ENCODE measurements around the gene HBEGF. TPM values are rescaled to one million over a fixed set of nuclear protein-coding genes. Genes with fewer than 3 reads are reported as not detected.
A peak's percentile ranks its signal among the peaks of the same experiment; 100 is the strongest.

HBEGF gene
- total RNA-seq, 1 donor from 2014 or later: 22.6 TPM

GRCh38 chr5:140296289-140296688, 50.1 kb downstream of the HBEGF start:
- peaks cover 35% of the 10 kb centered on the region for H3K4me1 Mint-ChIP-seq (ENCODE audit: unreplicated experiment)

GRCh38 chr5:140295414-140295813, 51.0 kb downstream of the HBEGF start:
- Mint-ChIP-seq H3K4me1 (ENCODE audit: unreplicated experiment) (peaks cover 32% of the 10 kb centered on the region), H3K27me3 (ENCODE audit: unreplicated experiment) (peaks cover 5% of the 10 kb centered on the region), H3K27ac (ENCODE audit: unreplicated experiment) (no peak overlapping the region), H3K36me3 (ENCODE audit: low read depth, unreplicated experiment) (no peaks in the 10 kb centered on the region), H3K9me3 (ENCODE audit: unreplicated experiment) (no peaks in the 10 kb centered on the region), H3K4me3 (ENCODE audit: unreplicated experiment) (no peak overlapping the region)
- TF ChIP-seq CTCF (IDR thresholded peaks at IDR 0.05; ENCODE audit: unreplicated experiment): no peak
- no peak for DNase-seq (ENCODE audit: low spot score)

More at GRCh38 chr5:140296289-140296688, 50.1 kb downstream of the HBEGF start:
- no peak for TF ChIP-seq CTCF (IDR thresholded peaks at IDR 0.05; ENCODE audit: unreplicated experiment)
- no peaks in the 10 kb centered on the region for H3K9me3 Mint-ChIP-seq (ENCODE audit: unreplicated experiment)
- DNase-seq (ENCODE audit: low spot score): no peak
- no peak overlapping the region for H3K4me3 Mint-ChIP-seq (ENCODE audit: unreplicated experiment)
- peaks cover 5% of the 10 kb centered on the region for H3K27me3 Mint-ChIP-seq (ENCODE audit: unreplicated experiment)
- H3K27ac Mint-ChIP-seq (ENCODE audit: unreplicated experiment): no peak overlapping the region
- H3K36me3 Mint-ChIP-seq (ENCODE audit: low read depth, unreplicated experiment): no peaks in the 10 kb centered on the region

- no peak for TF ChIP-seq CTCF (IDR thresholded peaks at IDR 0.05; ENCODE audit: unreplicated experiment)
- peaks cover 31% of the 10 kb centered on the region for H3K4me1 Mint-ChIP-seq (ENCODE audit: unreplicated experiment)
- DNase-seq (ENCODE audit: low spot score): no peak
These were observed 51.6 kb downstream of the HBEGF start for GRCh38 chr5:140294753-140295152.

GRCh38 chr5:140293849-140294100, 52.6 kb downstream of the HBEGF start:
- peaks cover 5% of the 10 kb centered on the region for H3K27me3 Mint-ChIP-seq (ENCODE audit: unreplicated experiment)
- peaks cover 31% of the 10 kb centered on the region for H3K4me1 Mint-ChIP-seq (ENCODE audit: unreplicated experiment)
- no peaks in the 10 kb centered on the region for H3K9me3 Mint-ChIP-seq (ENCODE audit: unreplicated experiment)
- no peak for DNase-seq (ENCODE audit: low spot score)
- no peak for TF ChIP-seq CTCF (IDR thresholded peaks at IDR 0.05; ENCODE audit: unreplicated experiment)
- no peak overlapping the region for H3K4me3 Mint-ChIP-seq (ENCODE audit: unreplicated experiment)
- H3K36me3 Mint-ChIP-seq (ENCODE audit: low read depth, unreplicated experiment): no peaks in the 10 kb centered on the region
- peak overlapping the region; percentile 81 for H3K27ac Mint-ChIP-seq (ENCODE audit: unreplicated experiment)

More at GRCh38 chr5:140294753-140295152, 51.6 kb downstream of the HBEGF start:
- H3K27ac Mint-ChIP-seq (ENCODE audit: unreplicated experiment): no peak overlapping the region
- H3K36me3 Mint-ChIP-seq (ENCODE audit: low read depth, unreplicated experiment): no peaks in the 10 kb centered on the region
- H3K4me3 Mint-ChIP-seq (ENCODE audit: unreplicated experiment): no peak overlapping the region
- H3K9me3 Mint-ChIP-seq (ENCODE audit: unreplicated experiment): no peaks in the 10 kb centered on the region
- H3K27me3 Mint-ChIP-seq (ENCODE audit: unreplicated experiment): peaks cover 5% of the 10 kb centered on the region

- H3K4me1 Mint-ChIP-seq (ENCODE audit: unreplicated experiment): peaks cover 30% of the 10 kb centered on the region
- no peaks in the 10 kb centered on the region for H3K36me3 Mint-ChIP-seq (ENCODE audit: low read depth, unreplicated experiment)
- H3K9me3 Mint-ChIP-seq (ENCODE audit: unreplicated experiment): no peaks in the 10 kb centered on the region
- peak overlapping the region; percentile 81 for H3K27ac Mint-ChIP-seq (ENCODE audit: unreplicated experiment)
- no peak for DNase-seq (ENCODE audit: low spot score)
- H3K4me3 Mint-ChIP-seq (ENCODE audit: unreplicated experiment): no peak overlapping the region
- no peak for TF ChIP-seq CTCF (IDR thresholded peaks at IDR 0.05; ENCODE audit: unreplicated experiment)
- peaks cover 5% of the 10 kb centered on the region for H3K27me3 Mint-ChIP-seq (ENCODE audit: unreplicated experiment)
These were observed 53.1 kb downstream of the HBEGF start for GRCh38 chr5:140293091-140293848.

Data from endothelial cell (in vitro differentiated cells).